H1 (cell line): Measurements from ENCODE around the gene DOCK1. TPM values are rescaled to one million over a fixed set of nuclear protein-coding genes. Genes with fewer than 3 reads are reported as not detected.

Experiments used
- CTCF ChIA-PET: fragments of 300-600 bp; sonication (Branson Sonifier 250); formaldehyde crosslinking; loops from one replicate; lab custom pipeline; 2021; ENCODE audit not compliant: partially characterized antibody; lab: Charles Lee
- POLR2A ChIA-PET: fragments of 300-600 bp; sonication (Branson Sonifier 250); formaldehyde crosslinking; loops from one replicate; lab custom pipeline; 2021; ENCODE audit warnings: inconsistent platforms; ENCODE audit not compliant: partially characterized antibody; lab: Charles Lee
- DNase-seq, 2 experiments: peaks; one replicate each; pipeline versions ENCODE4 v3.0.0 to v3.0.0-alpha.2; 2010 to 2022; ENCODE audit warnings: low spot score in 2 of 2, low read depth in 1 of 2, mixed read lengths in 1 of 2
- FAIRE-seq: peaks from 2 replicates; lab custom pipeline; 2011; peaks lifted over from hg19 to GRCh38; lab: Jason Lieb, UNC
- H2AFZ ChIP-seq: 2 replicates; pipeline ENCODE4 v1.8.1; 2012; ENCODE audit warnings: low read length, inconsistent platforms
- H2AK5ac ChIP-seq: 2 replicates; pipeline ENCODE4 v1.6.1; 2013; ENCODE audit warnings: low read depth, low read length
- H2BK120ac ChIP-seq: replicated peaks from 2 replicates; pipeline ENCODE3; 2013; ENCODE audit warnings: low read depth, low read length, inconsistent platforms
- H2BK12ac ChIP-seq: 2 replicates; pipeline ENCODE4 v1.6.1; 2013; ENCODE audit warnings: low read depth, low read length
- H2BK15ac ChIP-seq: 2 replicates; pipeline ENCODE4 v1.6.1; 2013; ENCODE audit warnings: low read length
- H2BK20ac ChIP-seq: 2 replicates; pipeline ENCODE4 v1.6.1; 2013; ENCODE audit warnings: low read length
- H2BK5ac ChIP-seq: 2 replicates; pipeline ENCODE4 v1.6.1; 2013; ENCODE audit warnings: low read depth, low read length
- H3K14ac ChIP-seq: 2 replicates; pipeline ENCODE4 v1.6.1; 2013; ENCODE audit warnings: inconsistent platforms; ENCODE audit not compliant: insufficient read length
- H3K18ac ChIP-seq: 2 replicates; pipeline ENCODE4 v1.6.1; 2013; ENCODE audit warnings: low read length; ENCODE audit errors: extremely low read depth
- H3K23ac ChIP-seq: 2 replicates; pipeline ENCODE4 v1.6.1; 2013; ENCODE audit warnings: inconsistent platforms; ENCODE audit not compliant: insufficient read length
- H3K23me2 ChIP-seq: 2 replicates; pipeline ENCODE4 v1.6.1; 2013; ENCODE audit warnings: low read depth, low read length
- H3K27ac ChIP-seq: 2 replicates; pipeline ENCODE4 v1.6.1; 2011; ENCODE audit warnings: low read depth, low read length, inconsistent platforms
- H3K27me3 ChIP-seq, 4 experiments: replicated peaks in 1 of 4; 1 replicate in 1 of 4; 2 replicates in 3 of 4; pipeline versions ENCODE4 v1.6.1 to v1.8.1; 2011 to 2013; ENCODE audit warnings: low read length in 3 of 4, mild to moderate bottlenecking in 3 of 4, inconsistent platforms in 2 of 4, mixed read lengths in 2 of 4, moderate library complexity in 1 of 4; ENCODE audit not compliant: control insufficient read depth in 3 of 4, insufficient read depth in 3 of 4; ENCODE audit errors: extremely low read depth in 1 of 4
- H3K36me3 ChIP-seq, 4 experiments: 2 replicates each; pipeline versions ENCODE4 v1.6.1 to v1.8.1; 2011 to 2013; ENCODE audit warnings: mild to moderate bottlenecking in 4 of 4, low read length in 3 of 4, moderate library complexity in 2 of 4, control low read depth in 1 of 4, inconsistent platforms in 1 of 4; ENCODE audit not compliant: insufficient read depth in 4 of 4, control insufficient read depth in 2 of 4
- H3K4ac ChIP-seq: replicated peaks from 2 replicates; pipeline ENCODE3; 2013; ENCODE audit warnings: low read length, low read depth, mixed read lengths, inconsistent platforms; ENCODE audit not compliant: insufficient read length
- H3K4me1 ChIP-seq, 4 experiments: replicated peaks in 1 of 4; 1 replicate in 1 of 4; 2 replicates in 3 of 4; pipeline versions ENCODE4 v1.6.1 to v1.8.1; 2011 to 2013; ENCODE audit warnings: low read length in 3 of 4, inconsistent platforms in 2 of 4, mixed read lengths in 1 of 4; ENCODE audit not compliant: insufficient read depth in 4 of 4, control insufficient read depth in 3 of 4
- H3K4me2 ChIP-seq, 2 experiments: 2 replicates each; pipeline versions ENCODE4 v1.6.1 to v1.8.1; 2011 to 2013; ENCODE audit warnings: low read depth in 2 of 2, low read length in 2 of 2, control low read depth in 1 of 2, inconsistent platforms in 1 of 2, mild to moderate bottlenecking in 1 of 2; ENCODE audit not compliant: insufficient read depth in 1 of 2
- H3K4me3 ChIP-seq, 4 experiments: fragments of 200-600, 300-600 bp in 1 of 4; sonication (generic), shearing (Covaris generic), sonication (Bioruptor Twin) in 1 of 4; 2 replicates each; pipeline versions ENCODE4 v1.5.1 to v1.8.1; 2011 to 2016; ENCODE audit warnings: low read length in 4 of 4, low read depth in 3 of 4, control low read depth in 2 of 4, inconsistent platforms in 2 of 4, mild to moderate bottlenecking in 2 of 4, mixed read lengths in 1 of 4, moderate library complexity in 1 of 4; ENCODE audit not compliant: insufficient read depth in 2 of 4; ENCODE audit errors: extremely low read depth in 1 of 4
- H3K56ac ChIP-seq: replicated peaks from 2 replicates; pipeline ENCODE3; 2013; ENCODE audit warnings: low read depth, mild to moderate bottlenecking, mixed read lengths, low read length, inconsistent platforms; ENCODE audit not compliant: insufficient read length
- H3K79me1 ChIP-seq: 2 replicates; pipeline ENCODE4 v1.6.1; 2013; ENCODE audit warnings: low read depth, low read length, control low read depth
- H3K79me2 ChIP-seq, 2 experiments: 2 replicates each; pipeline versions ENCODE4 v1.6.1 to v1.8.1; 2012 to 2013; ENCODE audit warnings: low read length in 2 of 2, mild to moderate bottlenecking in 2 of 2, inconsistent platforms in 1 of 2; ENCODE audit not compliant: insufficient read depth in 2 of 2, control insufficient read depth in 1 of 2
- H3K9ac ChIP-seq, 4 experiments: replicated peaks in 1 of 4; 1 replicate in 1 of 4; 2 replicates in 3 of 4; pipeline versions ENCODE4 v1.6.1 to v1.8.1; 2011 to 2013; ENCODE audit warnings: low read depth in 3 of 4, low read length in 3 of 4, control low read depth in 2 of 4, mild to moderate bottlenecking in 2 of 4, moderate library complexity in 2 of 4, inconsistent platforms in 1 of 4; ENCODE audit errors: extremely low read depth in 1 of 4
- H3K9me3 ChIP-seq, 2 experiments: 2 replicates each; pipeline versions ENCODE4 v1.6.1 to v1.8.1; 2012 to 2013; ENCODE audit warnings: mild to moderate bottlenecking in 2 of 2, moderate library complexity in 2 of 2, control low read depth in 1 of 2, inconsistent platforms in 1 of 2, low read depth in 1 of 2, low read length in 1 of 2, mixed read lengths in 1 of 2; ENCODE audit not compliant: insufficient read depth in 2 of 2
- H4K20me1 ChIP-seq, 2 experiments: replicated peaks in 1 of 2; 2 replicates each; pipeline versions ENCODE3 to v1.8.1; 2011 to 2013; ENCODE audit warnings: inconsistent platforms in 2 of 2, low read length in 2 of 2, mild to moderate bottlenecking in 1 of 2; ENCODE audit not compliant: insufficient read depth in 2 of 2, control insufficient read depth in 1 of 2
- H4K5ac ChIP-seq: 2 replicates; pipeline ENCODE4 v1.6.1; 2013; ENCODE audit warnings: low read length, low read depth, mixed read lengths, inconsistent platforms; ENCODE audit not compliant: insufficient read length
- H4K8ac ChIP-seq: 2 replicates; pipeline ENCODE4 v1.8.0; 2013; ENCODE audit warnings: mild to moderate bottlenecking, moderate library complexity, low read length, inconsistent platforms; ENCODE audit not compliant: insufficient read depth; ENCODE audit errors: extremely low read depth
- H4K91ac ChIP-seq: replicated peaks from 2 replicates; pipeline ENCODE3; 2013; ENCODE audit warnings: low read length, mixed read lengths, inconsistent platforms; ENCODE audit not compliant: insufficient read length
- ASH2L ChIP-seq: fragments of 200-600, 300-600 bp; sonication (generic); IDR thresholded peaks from one replicate; pipeline ENCODE4 v1.7.1; 2017; ENCODE audit warnings: low read length
- CBX5 ChIP-seq: fragments of 300-800, 300-1000 bp; sonication (generic); IDR thresholded peaks from 2 replicates; pipeline ENCODE4 v1.7.1; 2016; ENCODE audit warnings: antibody characterized with exemption, low read length, low read depth
- CHD2 ChIP-seq: IDR thresholded peaks from 2 replicates; pipeline ENCODE4 v1.6.1; 2012; ENCODE audit warnings: low read length, improper control_type of control experiment
- KDM4A ChIP-seq: IDR thresholded peaks from one replicate; pipeline ENCODE4 v1.7.1; 2012; ENCODE audit warnings: low read depth, mild to moderate bottlenecking, moderate library complexity, low read length, inconsistent platforms; ENCODE audit not compliant: severe bottlenecking
- NANOG ChIP-seq: IDR thresholded peaks from 2 replicates; pipeline ENCODE4 v1.6.1; 2011; ENCODE audit warnings: low read length, low read depth, mild to moderate bottlenecking, inconsistent platforms; ENCODE audit not compliant: insufficient read depth, poor library complexity, severe bottlenecking
- NRF1 ChIP-seq: IDR thresholded peaks from 2 replicates; pipeline ENCODE4 v1.6.1; 2011; ENCODE audit warnings: mild to moderate bottlenecking, low read depth, low read length, improper control_type of control experiment
- PHF8 ChIP-seq: fragments of 200-600 bp; sonication (generic); conservative IDR thresholded peaks from 2 replicates; pipeline ENCODE4 v1.7.1; 2012; ENCODE audit warnings: low read depth, mild to moderate bottlenecking, inconsistent platforms, low read length, moderate library complexity
- POU5F1 ChIP-seq: IDR thresholded peaks from 2 replicates; pipeline ENCODE4 v1.6.1; 2011; ENCODE audit warnings: low read depth, mild to moderate bottlenecking, low read length, moderate library complexity
- RAD21 ChIP-seq, 2 experiments: IDR thresholded peaks in 1 of 2; conservative IDR thresholded peaks in 1 of 2; 2 replicates each; pipeline ENCODE4 v1.6.1; 2011; ENCODE audit warnings: low read depth in 2 of 2, low read length in 2 of 2, improper control_type of control experiment in 1 of 2, inconsistent platforms in 1 of 2, mild to moderate bottlenecking in 1 of 2, moderate library complexity in 1 of 2
- RNF2 ChIP-seq: fragments of 200-900, 300-1000 bp; sonication (generic); IDR thresholded peaks from 2 replicates; pipeline ENCODE4 v1.7.1; 2016; ENCODE audit warnings: borderline replicate concordance, low read depth, mild to moderate bottlenecking, antibody characterized with exemption, low read length; ENCODE audit not compliant: poor library complexity, severe bottlenecking; ENCODE audit errors: missing control alignments
- SIRT6 ChIP-seq: IDR thresholded peaks from one replicate; pipeline ENCODE4 v1.7.1; 2012; ENCODE audit warnings: low read length, inconsistent platforms
- SP4 ChIP-seq: IDR thresholded peaks from 2 replicates; pipeline ENCODE4 v1.6.1; 2012; ENCODE audit warnings: low read length, inconsistent platforms
- TAF1 ChIP-seq: IDR thresholded peaks from 2 replicates; pipeline ENCODE4 v1.6.1; 2011; ENCODE audit warnings: mild to moderate bottlenecking, low read depth, low read length
- ZNF274 ChIP-seq: IDR thresholded peaks from 2 replicates; pipeline ENCODE4 v1.7.0; 2012; ENCODE audit warnings: low read length, borderline replicate concordance; ENCODE audit errors: extremely low read depth
- WGBS, 2 experiments: shearing (Covaris generic) in 1 of 2; methylation state at CpG; one replicate each; pipeline versions ENCODE4 v1.1.6 to v1.1.7; 2013 to 2015; ENCODE audit warnings: low lambda C conversion rate in 2 of 2, mixed read lengths in 2 of 2, inconsistent platforms in 1 of 2, low coverage in 1 of 2, missing lambda C conversion rate in 1 of 2; ENCODE audit not compliant: insufficient replicate concordance in 2 of 2, insufficient coverage in 1 of 2, insufficient read length in 1 of 2; ENCODE audit errors: extremely low coverage in 1 of 2, missing lambda C conversion rate in 1 of 2; 5-methylcytosine and 5-hydroxymethylcytosine counted together
- polyA plus RNA-seq, 7 experiments: library from polyadenylated mRNA; depleted of rRNA in 3 of 7; stranded (reverse) in 5 of 7; unstranded in 2 of 7; fragments of >200 nt in 5 of 7; fragments of 200-250 nt in 2 of 7; gene quantifications; 1 replicate in 5 of 7; 2 replicates in 1 of 7; 4 replicates in 1 of 7; pipeline versions ENCODE4 v1.2.1 to v1.2.3, GENCODE V29; 2011 to 2013; ENCODE audit warnings: missing spikeins in 2 of 7, mixed read lengths in 2 of 7
- total RNA-seq: library from RNA; stranded (reverse); fragmentation: NEBNext Ultra II Directional; extraction: Animal tissue kit (Norgen Biotek cat#: 25700); gene quantifications from 2 replicates; pipeline ENCODE4 v1.2.1, GENCODE V29; 2021

DOCK1 gene
- total and polyA plus RNA-seq, 2 of the 8 experiments (the other 6 are each of a cell fraction or from before 2014, with no cell fraction given): 11.6 to 53.0 TPM

GRCh38 chr10:127265288-127265687, 360.1 kb downstream of the DOCK1 start:
- no peak overlapping the region for H2BK120ac ChIP-seq
- H2BK5ac ChIP-seq: no peak overlapping the region
- no peaks in the 10 kb centered on the region for H4K20me1 ChIP-seq
- H4K91ac ChIP-seq: no peak overlapping the region
- H3K23me2 ChIP-seq: 0 out of 2 replicates have a peak, but pooled peaks cover 5% of the 10 kb centered on the region
- H3K18ac ChIP-seq: no peak overlapping the region
- no peak overlapping the region for H4K5ac ChIP-seq
- no peak overlapping the region for H3K4me3 ChIP-seq
- no peak overlapping the region for H2BK20ac ChIP-seq
- CTCF ChIA-PET: interaction anchor here (1.1 kb wide), 1 partner anchor 298 kb away, joined by 3 read pairs; no protein-coding TSS in a partner anchor
- H3K4me1 ChIP-seq: no peaks in the 10 kb centered on the region
- no peaks in the 10 kb centered on the region; a peak in 1 of 8 replicates for H3K36me3 ChIP-seq
- H2AK5ac ChIP-seq: no peak overlapping the region
- no peak overlapping the region for H4K8ac ChIP-seq
- 82% methylated on average over 3 of the region's 3 CpGs; no CpG with 5 or more reads in 1 of the 2 experiments for WGBS, 2 experiments
- H3K14ac ChIP-seq: no peak overlapping the region
- no peaks in the 10 kb centered on the region for H3K27me3 ChIP-seq
- peaks cover 5 to 9% of the 10 kb centered on the region in 2 experiments; a peak in 2 of 4 replicates for H3K9me3 ChIP-seq
- H3K4me2 ChIP-seq: no peak overlapping the region
- no peak overlapping the region for H2AFZ ChIP-seq
- POLR2A ChIA-PET: no interaction called here
- H2BK12ac ChIP-seq: no peak overlapping the region
- FAIRE-seq: no peak
- H3K27ac ChIP-seq: no peak overlapping the region
- H3K9ac ChIP-seq: no peak overlapping the region
- H3K4ac ChIP-seq: no peak overlapping the region
- DNase-seq: no peak
- H2BK15ac ChIP-seq: no peak overlapping the region
- no peaks in the 10 kb centered on the region for H3K79me1 ChIP-seq
- H3K56ac ChIP-seq: no peak overlapping the region
- no peak overlapping the region for H3K23ac ChIP-seq
- no peaks in the 10 kb centered on the region for H3K79me2 ChIP-seq
- no peak for TF ChIP-seq ZNF274
- no peak for TF ChIP-seq KDM4A
- no peak for TF ChIP-seq CBX5
- TF ChIP-seq NRF1: no peak
- no peak for TF ChIP-seq NANOG
- no peak for TF ChIP-seq RNF2
- no peak for TF ChIP-seq POU5F1
- TF ChIP-seq SIRT6: no peak
- no peak for TF ChIP-seq PHF8
- no peak for TF ChIP-seq TAF1
- TF ChIP-seq RAD21 (IDR thresholded peaks at IDR 0.05 in 1 of 2, conservative IDR thresholded peaks at IDR 0.05 in 1 of 2; ENCODE audit: low read depth in 2 of 2, low read length in 2 of 2): no peak
- TF ChIP-seq CHD2: no peak
- TF ChIP-seq SP4: no peak
- TF ChIP-seq ASH2L: no peak
